Astrocyte of the cerebellum (primary cell): ENCODE data around the gene HOXD12.

Source experiments
- DNase-seq: peaks from one replicate; pipeline ENCODE4 v3.0.0-alpha.2; 2011; ENCODE audit warnings: low read depth
- H3K4me3 ChIP-seq: 2 replicates; pipeline ENCODE4 v1.5.1; 2011; ENCODE audit warnings: mild to moderate bottlenecking, low read depth, low read length, moderate library complexity
- CTCF ChIP-seq: IDR thresholded peaks from 2 replicates; pipeline ENCODE4 v1.5.1; 2012; ENCODE audit warnings: low read length, low read depth, moderate library complexity, mild to moderate bottlenecking; ENCODE audit errors: missing control alignments
- in situ Hi-C: cut with HindIII; loops from 2 replicates; pipeline ENCODE4 v1.10.0; 2017; ENCODE audit warnings: low sequenced_read_pairs

Gene HOXD12

GRCh38 chr2:176075481-176075880 lies 24.1 kb upstream of the HOXD12 start:
- no peak for TF ChIP-seq CTCF
- no peak for DNase-seq
- H3K4me3 ChIP-seq = no peak overlapping the region
- in situ Hi-C loops = loop anchor here (25.0 kb wide), 1 partner anchor 1163 kb away; no protein-coding TSS in a partner anchor

- DNase-seq = no peak
- TF ChIP-seq CTCF = no peak
- in situ Hi-C loops = loop anchor here (25.0 kb wide), 1 partner anchor 1164 kb away; no protein-coding TSS in a partner anchor
- H3K4me3 ChIP-seq = no peak overlapping the region
These were observed 23.5 kb upstream of the HOXD12 start for GRCh38 chr2:176076063-176076462.

DNA sequence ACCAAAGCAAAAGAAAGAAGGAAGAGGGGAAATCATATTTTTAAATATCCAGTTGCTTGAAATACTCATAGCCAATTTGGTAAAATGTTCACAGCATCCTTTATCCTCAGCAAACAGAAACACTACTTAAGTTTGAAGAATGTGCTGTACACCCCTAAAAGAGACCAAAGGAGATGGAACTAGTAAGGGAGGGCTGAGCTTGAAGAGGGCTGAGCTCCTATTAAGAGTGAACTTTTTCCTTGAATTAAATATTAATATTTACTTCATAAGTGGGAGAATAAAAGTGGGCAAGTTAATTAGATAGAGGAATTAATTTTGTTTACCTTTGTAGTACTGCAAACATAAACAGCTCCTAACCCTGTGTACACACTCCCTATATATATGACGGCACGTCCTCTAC lies 22.8 kb upstream of the HOXD12 start:
- in situ Hi-C loops = loop anchor here (25.0 kb wide), 1 partner anchor 1164 kb away; no protein-coding TSS in a partner anchor
- no peak overlapping the region for H3K4me3 ChIP-seq
- no peak for DNase-seq
- no peak for TF ChIP-seq CTCF

- no peak overlapping the region for H3K4me3 ChIP-seq
- in situ Hi-C loops = loop anchor here (25.0 kb wide), 1 partner anchor 1166 kb away; no protein-coding TSS in a partner anchor
- no peak for TF ChIP-seq CTCF
- no peak for DNase-seq
These were observed 20.9 kb upstream of the HOXD12 start for GRCh38 chr2:176078541-176079284.

DNA sequence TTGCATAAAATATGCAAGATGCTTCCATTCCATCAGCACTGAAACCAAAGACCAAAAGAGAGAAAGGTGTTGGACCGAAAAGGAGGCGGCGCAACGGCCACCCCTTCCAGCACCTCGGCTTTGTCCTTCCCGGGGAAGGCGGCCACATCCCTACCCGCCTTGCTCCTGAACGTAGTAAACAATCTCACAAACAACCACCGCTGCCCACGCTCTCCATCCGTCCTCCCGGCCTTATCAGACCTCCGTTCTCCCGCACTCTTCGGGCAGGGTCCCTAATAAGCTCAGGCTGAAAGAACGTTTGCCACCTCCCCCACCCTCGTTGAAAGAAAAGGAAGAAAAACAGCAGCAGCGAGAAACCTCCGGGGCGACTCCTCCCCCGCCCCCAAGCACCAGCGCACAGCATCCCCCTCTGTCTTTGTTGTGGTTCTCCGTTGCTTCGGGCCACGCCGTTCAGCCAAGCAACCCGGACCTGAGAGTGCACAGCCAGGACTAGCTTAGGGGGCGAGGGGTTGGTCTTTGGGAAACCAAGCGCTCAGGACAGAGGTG lies 20.2 kb upstream of the HOXD12 start:
- TF ChIP-seq CTCF = no peak
- H3K4me3 ChIP-seq = no peak overlapping the region
- no peak for DNase-seq
- in situ Hi-C loops = loop anchor here (25.0 kb wide), 1 partner anchor 1167 kb away; no protein-coding TSS in a partner anchor

DNA sequence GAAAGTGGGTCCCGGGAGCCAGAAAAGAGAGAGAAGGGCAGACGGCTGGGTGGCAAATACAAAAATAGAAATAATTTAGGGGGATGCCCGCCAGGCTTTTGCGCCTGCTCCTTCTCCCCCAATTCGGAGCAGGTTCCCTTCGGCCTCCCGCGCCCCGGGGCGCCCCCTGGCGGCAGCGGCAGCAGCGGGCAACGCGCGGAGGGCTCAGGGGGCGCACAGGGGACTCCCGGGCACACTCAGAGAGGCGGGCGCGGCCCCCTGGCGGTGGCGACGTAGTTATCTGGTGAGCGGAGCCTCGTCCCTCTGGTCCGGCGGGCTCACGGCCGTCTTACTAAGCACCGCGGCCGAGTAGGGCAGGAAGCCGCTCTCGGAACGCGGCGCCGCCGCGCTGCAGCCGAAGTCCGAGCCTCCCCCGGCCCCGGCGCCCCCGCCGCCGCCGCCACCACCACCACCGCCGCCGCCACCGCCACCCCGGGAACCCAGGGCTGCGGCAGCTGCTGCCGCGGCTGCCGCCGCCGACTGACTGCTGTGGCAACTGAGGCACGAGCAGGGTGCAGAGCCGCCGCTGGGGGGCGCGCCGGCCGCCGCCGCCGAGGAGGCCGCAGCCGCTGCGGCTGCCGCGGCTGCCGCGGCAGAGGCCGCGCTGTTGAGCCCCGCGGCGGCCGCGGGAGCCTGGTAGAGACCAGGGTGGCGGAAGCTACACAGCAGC lies 19.6 kb upstream of the HOXD12 start:
- no peak for DNase-seq
- TF ChIP-seq CTCF = peak; percentile 63
- in situ Hi-C loops = loop anchor here (25.0 kb wide), 1 partner anchor 1168 kb away; no protein-coding TSS in a partner anchor
- H3K4me3 ChIP-seq = no peak overlapping the region
